SK-N-SH treated with all-trans-retinoic acid at 6 μM for 48 hours (cell line): ENCODE results near the gene RASSF5.

Experiments used
- BACH2 ChIP-seq: fragments of 250-450 bp; sonication (Bioruptor Pico); IDR thresholded peaks from 2 replicates; pipeline ENCODE4 v1.9.0; 2021; ENCODE audit warnings: mild to moderate bottlenecking, borderline replicate concordance
- CSDC2 ChIP-seq: fragments of 250-450 bp; sonication (Bioruptor Pico); IDR thresholded peaks from 2 replicates; pipeline ENCODE4 v1.5.0; 2020; ENCODE audit warnings: mild to moderate bottlenecking, moderate library complexity
- CSRNP3 ChIP-seq: fragments of 250-450 bp; sonication (Bioruptor Pico); IDR thresholded peaks from 2 replicates; pipeline ENCODE4 v1.5.1; 2021; ENCODE audit warnings: mild to moderate bottlenecking, moderate library complexity
- GLIS3 ChIP-seq: fragments of 250-450 bp; sonication (Bioruptor Pico); IDR thresholded peaks from 2 replicates; pipeline ENCODE4 v1.5.0; 2020; ENCODE audit warnings: mild to moderate bottlenecking, moderate library complexity
- PATZ1 ChIP-seq: fragments of 250-450 bp; sonication (Bioruptor Pico); IDR thresholded peaks from 2 replicates; pipeline ENCODE4 v1.8.0; 2020; ENCODE audit warnings: mild to moderate bottlenecking, moderate library complexity, borderline replicate concordance
- PPARA ChIP-seq: fragments of 250-450 bp; sonication (Bioruptor Pico); IDR thresholded peaks from 2 replicates; pipeline ENCODE4 v1.5.0; 2020; ENCODE audit warnings: mild to moderate bottlenecking, borderline replicate concordance
- RARB ChIP-seq: fragments of 250-450 bp; sonication (Bioruptor Pico); IDR thresholded peaks from 2 replicates; pipeline ENCODE4 v1.8.0; 2021; ENCODE audit warnings: mild to moderate bottlenecking, moderate library complexity
- SNAI2 ChIP-seq: fragments of 250-450 bp; sonication (Bioruptor Pico); IDR thresholded peaks from 2 replicates; pipeline ENCODE4 v1.5.0; 2020; ENCODE audit warnings: mild to moderate bottlenecking, moderate library complexity
- TCF4 ChIP-seq: fragments of 250-450 bp; sonication (Bioruptor Pico); IDR thresholded peaks from 2 replicates; pipeline ENCODE4 v1.8.0; 2021; ENCODE audit warnings: mild to moderate bottlenecking, moderate library complexity, borderline replicate concordance
- ZFP3 ChIP-seq: fragments of 250-450 bp; sonication (Bioruptor Pico); IDR thresholded peaks from 2 replicates; pipeline ENCODE4 v1.5.0; 2020; ENCODE audit warnings: mild to moderate bottlenecking, moderate library complexity
- ZFP30 ChIP-seq: fragments of 450-650 bp; formaldehyde crosslinking; IDR thresholded peaks from 2 replicates; pipeline ENCODE4 v1.5.0; 2022; ENCODE audit warnings: mild to moderate bottlenecking, moderate library complexity

GRCh38 chr1:206534552-206534951 lies 27.2 kb downstream of the RASSF5 start:
- no peak for TF ChIP-seq RARB (CRISPR knock-in tag)
- TF ChIP-seq GLIS3, result no peak
- TF ChIP-seq PATZ1 (CRISPR knock-in tag), result no peak
- TF ChIP-seq CSRNP3 (CRISPR knock-in tag), result no peak
- no peak for TF ChIP-seq SNAI2 (CRISPR knock-in tag)
- TF ChIP-seq TCF4 (CRISPR knock-in tag), result no peak; the same call in 1 of the 2 replicates
- no peak for TF ChIP-seq BACH2 (CRISPR knock-in tag)
- TF ChIP-seq PPARA (CRISPR knock-in tag), result no peak
- TF ChIP-seq ZFP3 (CRISPR knock-in tag), result no peak
- no peak for TF ChIP-seq CSDC2 (CRISPR knock-in tag)
- TF ChIP-seq ZFP30 (CRISPR knock-in tag), result no peak
